ENCODE data around the gene ZFAND3.

ZFAND3 gene

DNA sequence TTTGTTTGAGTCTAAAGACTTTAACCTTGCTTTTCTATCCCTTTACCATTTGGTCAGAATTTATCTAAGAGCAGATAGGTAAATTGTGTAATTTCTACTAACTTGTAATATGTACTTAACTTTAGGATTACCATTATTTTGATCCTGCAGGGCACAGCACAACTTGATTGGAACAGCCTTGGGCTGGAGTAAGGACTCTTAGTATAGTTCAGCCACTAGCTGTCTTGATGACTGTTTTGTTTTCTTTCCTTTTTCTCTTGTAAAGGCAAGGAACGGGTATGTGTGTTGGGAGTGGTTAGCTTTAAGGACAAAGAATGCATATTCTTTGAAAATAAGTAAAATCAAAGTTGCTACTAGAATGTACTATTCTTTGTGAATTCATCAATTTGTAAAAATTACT lies 203.2 kb downstream of the ZFAND3 start:
- Histone ChIP-seq H3K9ac (ENCODE audit: low read depth, low read length) (no peak overlapping the region), H4K20me1 (ENCODE audit: insufficient read depth, low read length) (peaks cover 19% of the 10 kb centered on the region), H3K4me1 (ENCODE audit: insufficient read depth, low read length) (peaks cover 13% of the 10 kb centered on the region), H3K27me3 (ENCODE audit: insufficient read depth, low read length, poor library complexity) (no peaks in the 10 kb centered on the region), H3K27ac (ENCODE audit: low read length) (no peak overlapping the region), H3K36me3 (ENCODE audit: insufficient read depth, low read length) (no peaks in the 10 kb centered on the region), H2AFZ (ENCODE audit: low read depth, low read length) (no peak overlapping the region), H3K4me2 (ENCODE audit: insufficient read depth, low read length) (no peak overlapping the region), H3K79me2 (ENCODE audit: insufficient read depth, low read length) (peaks cover 45% of the 10 kb centered on the region), H3K9me3 (ENCODE audit: insufficient read depth, low read length, severe bottlenecking) (peaks cover 4% of the 10 kb centered on the region), H3K4me3 (ENCODE audit: low read depth in 1 of 2, low read length in 2 of 2) (no peak overlapping the region)
- ATAC-seq (ENCODE audit: insufficient read depth, low read depth) = no peak
- no peak for TF ChIP-seq EZH2 (IDR thresholded peaks at IDR 0.05; ENCODE audit: borderline replicate concordance, low read depth, low read length, severe bottlenecking)
- TF ChIP-seq, protein P1, sequence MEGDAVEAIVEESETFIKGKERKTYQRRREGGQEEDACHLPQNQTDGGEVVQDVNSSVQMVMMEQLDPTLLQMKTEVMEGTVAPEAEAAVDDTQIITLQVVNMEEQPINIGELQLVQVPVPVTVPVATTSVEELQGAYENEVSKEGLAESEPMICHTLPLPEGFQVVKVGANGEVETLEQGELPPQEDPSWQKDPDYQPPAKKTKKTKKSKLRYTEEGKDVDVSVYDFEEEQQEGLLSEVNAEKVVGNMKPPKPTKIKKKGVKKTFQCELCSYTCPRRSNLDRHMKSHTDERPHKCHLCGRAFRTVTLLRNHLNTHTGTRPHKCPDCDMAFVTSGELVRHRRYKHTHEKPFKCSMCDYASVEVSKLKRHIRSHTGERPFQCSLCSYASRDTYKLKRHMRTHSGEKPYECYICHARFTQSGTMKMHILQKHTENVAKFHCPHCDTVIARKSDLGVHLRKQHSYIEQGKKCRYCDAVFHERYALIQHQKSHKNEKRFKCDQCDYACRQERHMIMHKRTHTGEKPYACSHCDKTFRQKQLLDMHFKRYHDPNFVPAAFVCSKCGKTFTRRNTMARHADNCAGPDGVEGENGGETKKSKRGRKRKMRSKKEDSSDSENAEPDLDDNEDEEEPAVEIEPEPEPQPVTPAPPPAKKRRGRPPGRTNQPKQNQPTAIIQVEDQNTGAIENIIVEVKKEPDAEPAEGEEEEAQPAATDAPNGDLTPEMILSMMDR (IDR thresholded peaks at IDR 0.05; ENCODE audit: borderline replicate concordance, extremely low read depth, low read length, poor library complexity, severe bottlenecking) = no peak
- DNase-seq = no peak

GRCh38 chr6:38024908-38025307 lies 205.4 kb downstream of the ZFAND3 start:
- Histone ChIP-seq H3K9me3 (ENCODE audit: insufficient read depth, low read length, severe bottlenecking) (peaks cover 4% of the 10 kb centered on the region), H3K36me3 (ENCODE audit: insufficient read depth, low read length) (no peaks in the 10 kb centered on the region), H3K79me2 (ENCODE audit: insufficient read depth, low read length) (peaks cover 63% of the 10 kb centered on the region), H3K27me3 (ENCODE audit: insufficient read depth, low read length, poor library complexity) (no peaks in the 10 kb centered on the region), H3K27ac (ENCODE audit: low read length) (no peak overlapping the region), H2AFZ (ENCODE audit: low read depth, low read length) (no peak overlapping the region), H3K4me2 (ENCODE audit: insufficient read depth, low read length) (no peak overlapping the region), H3K9ac (ENCODE audit: low read depth, low read length) (no peak overlapping the region), H3K4me3 (ENCODE audit: low read depth in 1 of 2, low read length in 2 of 2) (no peak overlapping the region), H4K20me1 (ENCODE audit: insufficient read depth, low read length) (peaks cover 25% of the 10 kb centered on the region; the same call in 1 of the 2 replicates), H3K4me1 (ENCODE audit: insufficient read depth, low read length) (peaks cover 22% of the 10 kb centered on the region)
- ATAC-seq (ENCODE audit: insufficient read depth, low read depth) = no peak
- no peak for DNase-seq
- TF ChIP-seq, protein P1 (IDR thresholded peaks at IDR 0.05; ENCODE audit: borderline replicate concordance, extremely low read depth, low read length, poor library complexity, severe bottlenecking) = no peak
- TF ChIP-seq EZH2 (IDR thresholded peaks at IDR 0.05; ENCODE audit: borderline replicate concordance, low read depth, low read length, severe bottlenecking) = no peak

DNA sequence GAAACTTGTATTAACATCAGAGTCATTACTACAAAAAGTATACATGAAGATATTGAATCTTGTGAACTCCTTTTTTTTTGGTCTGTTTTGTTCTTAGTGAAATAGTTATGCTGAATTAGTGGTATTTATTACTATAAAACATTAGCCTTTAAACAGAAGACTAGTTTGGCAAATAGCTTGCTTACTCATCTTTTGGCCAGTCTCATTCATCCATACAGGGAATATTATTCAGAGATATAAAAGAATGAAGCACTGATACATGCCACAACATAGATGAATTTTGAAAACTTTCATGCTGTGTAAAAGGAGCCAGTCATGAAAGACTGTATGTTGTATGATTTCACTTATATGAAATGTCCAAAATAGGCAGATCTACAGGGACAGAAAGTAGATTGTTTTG lies 205.9 kb downstream of the ZFAND3 start:
- Histone ChIP-seq H3K36me3 (ENCODE audit: insufficient read depth, low read length) (no peaks in the 10 kb centered on the region), H3K4me2 (ENCODE audit: insufficient read depth, low read length) (no peak overlapping the region), H4K20me1 (ENCODE audit: insufficient read depth, low read length) (peaks cover 24% of the 10 kb centered on the region; the same call in 1 of the 2 replicates), H2AFZ (ENCODE audit: low read depth, low read length) (no peak overlapping the region), H3K79me2 (ENCODE audit: insufficient read depth, low read length) (peaks cover 67% of the 10 kb centered on the region), H3K4me1 (ENCODE audit: insufficient read depth, low read length) (peaks cover 22% of the 10 kb centered on the region), H3K27ac (ENCODE audit: low read length) (no peak overlapping the region), H3K4me3 (ENCODE audit: low read depth in 1 of 2, low read length in 2 of 2) (no peak overlapping the region), H3K27me3 (ENCODE audit: insufficient read depth, low read length, poor library complexity) (no peaks in the 10 kb centered on the region), H3K9ac (ENCODE audit: low read depth, low read length) (no peak overlapping the region), H3K9me3 (ENCODE audit: insufficient read depth, low read length, severe bottlenecking) (peaks cover 4% of the 10 kb centered on the region)
- no peak for DNase-seq
- no peak for ATAC-seq (ENCODE audit: insufficient read depth, low read depth)
- no peak for TF ChIP-seq EZH2 (IDR thresholded peaks at IDR 0.05; ENCODE audit: borderline replicate concordance, low read depth, low read length, severe bottlenecking)
- TF ChIP-seq, protein P1 (IDR thresholded peaks at IDR 0.05; ENCODE audit: borderline replicate concordance, extremely low read depth, low read length, poor library complexity, severe bottlenecking) = no peak
